Stimulated activated CD4-positive, alpha-beta T cell treated with anti-CD3 and anti-CD28 coated beads, Interleukin-12 subunit alpha, Interleukin-12 subunit beta, amount 100 ng/mL, for 24 hours (primary cell): ENCODE data around the gene ANKRD35.
"Not testable (repeated sequence)": the region's sequence is repeated elsewhere in the genome, so short reads cannot be mapped to it uniquely, and the experiment has no call there.

ENCODE experiments used
- DNase-seq, 2 experiments: peaks; one replicate each; pipeline ENCODE4 v3.0.0-alpha.2; 2020; ENCODE audit warnings: low read depth in 2 of 2

Gene ANKRD35, protein sequence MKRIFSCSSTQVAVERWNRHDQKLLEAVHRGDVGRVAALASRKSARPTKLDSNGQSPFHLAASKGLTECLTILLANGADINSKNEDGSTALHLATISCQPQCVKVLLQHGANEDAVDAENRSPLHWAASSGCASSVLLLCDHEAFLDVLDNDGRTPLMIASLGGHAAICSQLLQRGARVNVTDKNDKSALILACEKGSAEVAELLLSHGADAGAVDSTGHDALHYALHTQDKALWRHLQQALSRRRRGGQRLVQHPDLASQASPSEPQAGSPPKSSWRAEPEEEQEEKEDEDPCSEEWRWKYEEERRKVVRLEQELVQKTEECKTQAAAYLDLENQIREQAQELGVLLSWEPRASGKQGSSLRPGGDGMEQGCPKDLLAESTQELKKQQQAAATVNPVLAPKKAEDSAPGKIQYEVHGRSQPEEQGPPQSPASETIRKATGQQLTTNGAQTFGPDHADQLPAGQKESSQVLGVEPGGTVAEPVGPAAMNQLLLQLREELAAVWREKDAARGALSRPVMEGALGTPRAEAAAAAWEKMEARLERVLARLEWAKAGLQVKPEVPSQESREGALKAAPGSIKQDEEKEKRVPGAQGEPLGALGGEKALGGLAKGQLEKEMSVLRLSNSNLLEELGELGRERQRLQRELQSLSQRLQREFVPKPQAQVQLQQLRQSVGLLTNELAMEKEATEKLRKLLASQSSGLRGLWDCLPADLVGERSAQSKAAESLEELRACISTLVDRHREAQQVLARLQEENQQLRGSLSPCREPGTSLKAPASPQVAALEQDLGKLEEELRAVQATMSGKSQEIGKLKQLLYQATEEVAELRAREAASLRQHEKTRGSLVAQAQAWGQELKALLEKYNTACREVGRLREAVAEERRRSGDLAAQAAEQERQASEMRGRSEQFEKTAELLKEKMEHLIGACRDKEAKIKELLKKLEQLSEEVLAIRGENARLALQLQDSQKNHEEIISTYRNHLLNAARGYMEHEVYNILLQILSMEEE

DNA sequence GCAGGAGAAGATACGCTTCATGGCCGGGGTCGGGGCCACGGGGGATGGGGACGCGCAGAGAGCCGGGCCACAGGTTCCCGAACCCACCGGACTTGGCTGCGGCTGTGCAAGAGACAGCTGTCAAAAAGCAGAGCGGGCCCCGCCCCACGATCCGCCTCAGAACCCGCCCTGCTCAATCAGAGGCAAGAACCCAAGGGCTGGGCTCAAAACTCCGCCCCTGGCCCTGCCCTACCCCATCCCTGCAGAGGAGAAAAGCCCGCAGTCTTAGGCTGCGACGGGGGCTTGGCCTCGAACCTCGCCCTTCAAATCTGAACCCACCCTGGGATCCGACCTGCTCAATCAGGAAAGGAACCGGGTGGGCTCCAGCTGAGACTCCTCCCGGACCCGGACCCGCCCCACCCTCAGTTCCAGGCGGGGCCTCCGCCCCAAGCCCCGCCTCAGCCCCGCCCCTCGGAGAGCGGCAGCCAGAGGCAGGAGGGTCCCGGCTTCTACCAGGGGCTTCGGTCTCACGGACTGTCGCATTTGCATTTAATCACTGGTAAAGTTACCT is at the start of gene ANKRD35:
ANKRD35 (minus strand) TSS at position 129 of the 550 bp plus-strand sequence; CDS start at position 21, 108 bp downstream.
- DNase-seq, result peak; percentile 67 to 90

DNA sequence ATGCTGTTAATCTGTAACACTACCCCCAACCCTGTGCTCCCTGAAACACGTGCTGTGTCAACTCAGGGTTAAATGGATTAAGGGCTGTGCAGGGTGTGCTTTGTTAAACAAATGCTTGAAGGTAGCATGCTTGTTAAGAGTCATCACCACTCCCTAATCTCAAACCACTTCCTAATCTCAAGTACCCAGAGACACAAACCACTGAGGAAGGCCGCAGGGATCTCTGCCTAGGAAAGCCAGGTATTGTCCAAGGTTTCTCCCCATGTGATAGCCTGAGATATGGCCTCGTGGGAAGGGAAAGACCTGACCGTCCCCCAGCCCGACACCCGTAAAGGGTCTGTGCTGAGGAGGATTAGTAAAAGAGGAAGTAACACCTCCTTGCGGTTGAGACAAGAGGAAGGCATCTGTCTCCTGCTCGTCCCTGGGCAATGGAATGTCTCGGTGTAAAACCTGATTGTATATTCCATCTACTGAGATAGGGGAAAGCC is 46.9 kb upstream of the ANKRD35 start:
- DNase-seq, result not testable (repeated sequence)

DNA sequence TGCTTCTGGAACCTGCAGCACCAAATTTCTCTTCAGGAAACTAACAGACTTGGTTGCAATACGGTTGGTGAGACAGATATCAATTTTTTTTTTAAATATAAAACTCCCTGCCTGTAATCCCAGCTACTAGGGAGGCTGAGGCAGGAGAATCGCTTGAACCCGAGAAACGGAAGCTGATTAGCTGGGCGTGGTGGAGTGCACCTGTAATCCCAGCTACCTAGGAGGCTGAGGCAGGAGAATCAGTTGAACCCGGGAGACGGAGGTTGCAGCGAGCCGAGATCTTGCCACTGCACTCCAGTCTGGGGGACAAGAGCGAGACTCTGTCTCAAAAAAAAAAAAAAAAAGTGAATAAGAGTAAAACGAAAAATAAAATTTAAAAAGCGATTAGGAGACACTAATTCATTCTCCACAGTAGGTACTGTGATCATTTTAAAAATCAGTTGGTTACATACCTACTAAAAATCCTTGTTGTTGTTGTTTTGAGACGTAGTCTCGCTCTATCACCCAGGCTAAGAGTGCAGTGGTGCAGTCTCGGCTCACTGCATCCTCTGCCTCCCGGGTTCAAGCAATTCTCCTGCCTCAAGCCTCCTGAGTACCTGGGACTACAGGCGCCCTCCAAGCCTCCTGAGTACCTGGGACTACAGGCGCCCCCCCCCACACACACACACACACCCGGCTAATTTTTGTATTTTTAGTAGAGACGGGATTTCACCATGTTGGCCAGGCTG is 42.4 kb upstream of the ANKRD35 start:
- no peak for DNase-seq

DNA sequence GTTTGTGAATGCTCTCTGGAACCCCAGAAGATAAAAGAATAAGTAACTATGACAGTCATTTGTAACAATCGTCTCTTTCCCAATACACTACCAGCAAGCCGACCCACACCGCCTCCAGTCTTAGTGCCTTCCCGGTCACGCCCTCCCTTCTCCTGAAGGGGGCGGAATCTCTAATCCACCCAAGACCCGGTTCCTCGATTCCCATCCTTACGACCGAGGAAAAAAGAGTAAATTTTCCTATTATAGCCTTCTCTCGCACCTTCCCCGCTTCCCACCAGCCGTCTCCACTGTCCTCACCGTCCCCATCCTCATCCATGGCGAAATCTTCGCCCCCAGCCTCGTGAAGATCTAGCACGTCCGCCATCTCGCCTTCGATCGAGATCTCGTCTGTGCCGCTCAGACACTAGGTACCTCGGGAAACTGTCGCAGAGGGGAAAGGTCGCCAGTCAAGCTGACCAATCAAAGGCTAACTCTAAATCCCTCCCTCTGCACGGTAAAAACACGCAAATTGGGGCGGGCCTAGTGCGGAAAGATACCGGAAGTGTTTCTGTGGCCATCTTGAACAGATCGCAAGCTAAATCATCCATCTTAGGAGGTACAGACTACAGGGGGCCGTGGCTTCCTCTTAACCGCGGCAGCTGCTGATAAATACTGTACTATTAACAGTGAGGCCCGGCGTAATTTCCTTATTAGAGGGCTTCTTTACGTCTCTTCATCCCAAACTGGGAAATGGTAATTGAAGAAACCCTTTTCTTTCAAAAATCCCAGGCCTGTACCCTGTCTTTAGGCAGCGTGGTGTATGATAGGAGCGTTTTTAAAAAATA is 41.6 kb upstream of the ANKRD35 start, which contains the start of gene RBM8A:
RBM8A (minus strand) TSS at position 422 of the 824 bp plus-strand sequence; CDS start at position 364, 58 bp downstream.
- DNase-seq, result peak; percentile 88 to 91

DNA sequence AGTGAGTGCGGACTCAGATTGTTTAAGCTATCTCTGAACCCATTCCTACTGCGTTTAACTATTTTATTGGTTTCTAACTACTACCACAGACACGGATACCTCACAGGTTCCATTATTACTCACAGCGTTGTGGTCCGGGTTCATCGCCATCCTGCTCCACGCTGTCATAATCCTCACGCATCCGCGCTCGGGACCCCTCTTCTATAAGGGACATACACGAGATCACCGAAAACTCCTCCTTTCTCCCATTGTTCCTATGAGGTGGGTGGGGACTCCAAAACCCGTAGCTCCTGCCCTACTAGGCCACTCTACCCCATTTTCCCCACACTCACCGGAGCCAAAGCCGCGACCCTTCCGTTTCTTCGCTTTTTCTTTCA is 41.0 kb upstream of the ANKRD35 start:
- DNase-seq, result peak in 1 of 2 experiments; percentile 35

DNA sequence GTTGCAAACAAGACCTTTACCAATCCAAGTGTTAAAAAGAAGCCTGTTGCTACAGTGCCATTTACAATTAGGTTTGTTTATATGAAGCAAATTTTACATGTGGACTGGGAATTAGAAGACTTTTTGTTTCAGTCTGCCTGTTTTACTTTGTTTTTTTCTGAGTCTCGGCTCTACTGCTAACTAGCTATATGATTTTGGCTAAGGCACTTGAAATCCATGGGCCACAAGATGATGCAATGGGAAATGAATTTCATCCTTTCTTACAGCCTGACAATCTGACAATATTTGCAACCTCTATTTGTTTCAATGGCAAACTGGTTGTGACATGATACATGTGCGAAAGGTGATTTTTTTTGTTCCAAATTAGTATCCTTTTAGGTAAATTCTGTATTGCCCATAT is 36.6 kb upstream of the ANKRD35 start:
- no peak for DNase-seq

DNA sequence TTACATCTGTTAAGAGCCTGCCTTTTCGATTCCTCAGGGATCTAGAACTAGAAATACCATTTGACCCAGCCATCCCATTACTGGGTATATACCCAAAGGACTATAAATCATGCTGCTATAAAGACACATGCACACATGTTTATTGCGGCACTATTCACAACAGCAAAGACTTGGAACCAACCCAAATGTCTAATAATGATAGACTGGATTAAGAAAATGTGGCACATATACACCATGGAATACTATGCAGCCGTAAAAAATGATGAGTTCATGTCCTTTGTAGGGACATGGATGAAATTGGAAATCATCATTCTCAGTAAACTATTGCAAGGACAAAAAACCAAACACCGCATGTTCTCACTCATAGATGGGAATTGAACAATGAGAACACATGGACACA is 34.6 kb upstream of the ANKRD35 start:
- DNase-seq, result not testable (repeated sequence)

DNA sequence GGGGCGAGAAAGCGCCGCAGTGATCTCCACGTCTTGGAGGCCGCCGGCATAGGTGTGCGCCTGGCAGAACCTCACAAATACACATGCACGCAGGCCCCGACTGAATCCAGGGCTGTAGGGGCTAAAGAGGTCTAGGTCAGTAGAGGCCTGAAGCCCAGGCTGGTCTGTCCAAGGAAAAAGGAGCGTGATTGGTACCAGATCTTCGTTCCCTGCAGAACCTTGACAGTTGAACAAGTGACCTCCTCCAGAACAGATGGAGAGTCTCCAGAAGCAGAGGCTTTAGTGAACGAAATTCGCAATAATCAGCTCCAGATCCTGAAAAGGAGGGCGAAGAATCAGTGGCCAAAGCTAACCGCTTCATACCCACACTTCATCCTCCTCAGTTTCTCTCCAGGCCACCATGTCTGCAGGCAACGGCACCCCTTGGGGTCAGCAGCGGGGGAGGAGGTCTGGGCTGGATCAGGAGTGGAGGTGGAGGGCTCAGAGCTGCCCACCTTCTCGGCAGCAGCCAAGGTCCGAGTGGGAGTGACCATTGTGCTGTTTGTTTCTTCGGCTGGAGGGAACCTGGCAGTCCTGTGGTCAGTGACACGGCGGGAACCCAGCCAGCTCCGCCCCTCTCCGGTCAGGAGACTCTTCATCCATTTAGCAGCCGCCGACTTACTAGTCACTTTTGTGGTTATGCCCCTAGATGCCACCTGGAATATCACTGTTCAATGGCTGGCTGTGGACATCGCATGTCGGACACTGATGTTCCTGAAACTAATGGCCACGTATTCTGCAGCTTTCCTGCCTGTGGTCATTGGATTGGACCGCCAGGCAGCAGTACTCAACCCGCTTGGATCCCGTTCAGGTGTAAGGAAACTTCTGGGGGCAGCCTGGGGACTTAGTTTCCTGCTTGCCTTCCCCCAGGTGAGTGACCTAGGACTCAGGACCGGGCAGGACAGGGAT is 33.6 kb upstream of the ANKRD35 start:
- no peak for DNase-seq

DNA sequence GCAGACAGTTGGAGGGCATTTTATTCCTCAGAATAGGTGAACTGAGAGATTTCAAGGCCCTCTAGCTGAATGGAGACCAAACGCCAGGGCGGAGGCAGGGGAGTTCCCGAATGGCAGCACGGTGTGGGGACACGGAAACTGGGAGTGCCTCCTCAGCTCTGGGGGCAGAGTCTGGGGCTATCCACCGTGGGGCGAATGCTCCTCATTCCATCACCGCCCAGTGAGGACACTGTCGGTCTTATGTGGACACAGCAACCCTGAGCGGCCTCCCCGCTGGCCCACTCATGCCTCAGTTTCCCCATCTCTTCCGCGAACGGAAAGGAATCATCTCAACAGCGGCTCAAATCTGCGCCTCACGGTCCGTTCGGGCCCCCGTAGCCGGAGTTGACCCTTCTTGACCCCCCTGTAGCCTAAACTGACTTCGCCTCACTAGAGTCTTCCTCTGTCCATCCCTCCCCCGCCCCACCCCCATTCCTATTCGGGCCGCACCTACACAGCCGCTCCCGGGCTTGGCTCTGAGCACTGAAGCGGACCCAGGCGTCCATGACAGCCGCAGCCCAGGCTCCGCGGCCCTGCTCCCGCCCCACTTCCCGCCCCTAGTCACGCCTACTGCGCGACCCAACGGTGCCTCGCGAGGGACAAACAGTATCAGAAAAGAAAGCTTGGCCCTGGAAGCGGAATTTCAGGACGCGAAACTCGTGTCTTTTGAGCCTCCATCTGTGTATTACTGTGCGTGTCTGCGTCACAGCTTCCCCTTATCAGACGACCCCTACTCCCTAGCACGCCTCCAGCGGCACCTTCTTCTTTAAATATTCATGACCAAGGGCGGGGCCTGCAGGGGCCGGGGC is 32.7 kb upstream of the ANKRD35 start, which contains the start of gene PEX11B:
PEX11B (minus strand) TSS at position 574 of the 848 bp plus-strand sequence; CDS start at position 545, 29 bp downstream.
- DNase-seq, result peak; percentile 84 to 92

DNA sequence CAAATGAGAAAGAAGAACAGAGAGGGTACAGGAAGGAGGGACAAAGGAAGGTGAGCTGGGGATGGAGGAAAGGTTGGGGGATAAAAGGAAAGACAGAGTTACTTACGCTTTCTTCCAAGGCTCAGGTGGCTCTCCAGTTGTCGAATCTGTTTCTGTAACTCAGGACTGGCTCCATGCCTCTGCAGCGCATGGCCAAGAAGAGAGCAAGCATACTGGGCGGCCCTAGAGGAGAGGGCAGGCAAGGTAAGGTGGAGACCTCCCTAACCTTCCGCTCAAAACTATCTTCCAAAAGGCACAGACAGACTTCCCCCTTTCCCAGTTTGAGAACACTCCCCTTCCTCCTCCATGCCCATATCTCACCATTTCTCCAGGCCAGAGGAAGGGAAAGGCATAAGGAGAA is 31.9 kb upstream of the ANKRD35 start:
- DNase-seq, result no peak

DNA sequence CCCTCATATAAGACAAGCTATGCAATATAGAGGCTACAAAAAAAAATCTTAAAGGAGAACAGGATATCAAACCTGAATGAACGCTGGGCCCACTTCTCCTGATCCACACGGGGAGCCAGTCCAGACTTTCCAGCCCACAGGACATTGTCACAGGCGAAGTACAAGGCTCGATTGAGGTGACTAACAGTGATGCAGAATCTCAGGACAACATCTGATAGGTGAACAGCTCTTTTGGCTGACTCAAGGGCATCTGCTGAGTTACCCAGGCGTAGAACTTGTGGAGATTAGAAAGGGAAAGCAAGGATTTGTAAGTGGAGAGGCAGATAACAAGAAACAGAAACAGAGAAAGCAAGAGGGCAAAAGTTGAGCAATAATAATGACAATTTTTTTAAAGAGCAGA is 31.1 kb upstream of the ANKRD35 start:
- no peak for DNase-seq

DNA sequence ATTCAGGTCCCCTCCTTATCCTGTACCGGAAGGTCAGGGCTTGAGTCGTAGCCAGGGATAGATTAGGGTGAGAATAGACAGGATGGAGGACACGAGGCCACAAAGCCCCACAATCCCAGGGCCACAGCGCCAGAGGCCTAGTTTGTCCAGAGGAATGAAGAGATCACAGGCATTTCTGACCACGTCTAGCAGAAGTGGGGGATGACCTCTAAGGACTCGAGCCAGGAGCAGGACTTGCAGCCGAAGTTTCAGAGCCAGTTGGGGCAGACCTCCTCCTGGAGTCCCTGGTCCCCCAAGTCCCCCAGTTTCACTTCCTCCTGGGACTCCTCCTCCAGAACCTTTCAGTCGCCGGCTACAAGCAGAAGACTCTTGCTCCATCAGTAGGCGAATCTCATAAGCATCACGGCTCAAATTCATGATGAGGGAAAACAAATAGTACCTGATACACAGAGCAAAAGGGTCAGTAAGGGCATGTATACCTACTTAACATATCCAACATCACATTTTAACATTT is 26.5 kb upstream of the ANKRD35 start:
- DNase-seq, result no peak

DNA sequence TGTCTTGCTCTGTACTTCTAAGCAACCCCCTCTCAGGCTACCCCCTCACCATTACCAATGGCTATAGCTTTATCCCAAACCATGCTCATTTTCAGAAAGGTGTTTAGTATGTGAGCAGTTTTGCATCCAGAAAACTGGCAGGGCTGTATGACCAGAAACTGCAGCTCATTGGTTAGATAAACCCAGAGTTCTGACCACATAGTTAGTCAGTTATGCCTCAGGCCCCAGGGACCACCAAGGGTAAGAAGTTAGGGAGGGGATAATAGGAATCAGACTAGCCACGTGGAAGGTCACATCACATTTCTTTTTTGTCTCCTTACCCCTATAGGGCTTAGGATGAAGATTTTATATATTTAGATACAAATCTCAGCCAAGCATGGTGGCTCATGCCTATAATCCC is 23.0 kb upstream of the ANKRD35 start:
- no peak for DNase-seq

DNA sequence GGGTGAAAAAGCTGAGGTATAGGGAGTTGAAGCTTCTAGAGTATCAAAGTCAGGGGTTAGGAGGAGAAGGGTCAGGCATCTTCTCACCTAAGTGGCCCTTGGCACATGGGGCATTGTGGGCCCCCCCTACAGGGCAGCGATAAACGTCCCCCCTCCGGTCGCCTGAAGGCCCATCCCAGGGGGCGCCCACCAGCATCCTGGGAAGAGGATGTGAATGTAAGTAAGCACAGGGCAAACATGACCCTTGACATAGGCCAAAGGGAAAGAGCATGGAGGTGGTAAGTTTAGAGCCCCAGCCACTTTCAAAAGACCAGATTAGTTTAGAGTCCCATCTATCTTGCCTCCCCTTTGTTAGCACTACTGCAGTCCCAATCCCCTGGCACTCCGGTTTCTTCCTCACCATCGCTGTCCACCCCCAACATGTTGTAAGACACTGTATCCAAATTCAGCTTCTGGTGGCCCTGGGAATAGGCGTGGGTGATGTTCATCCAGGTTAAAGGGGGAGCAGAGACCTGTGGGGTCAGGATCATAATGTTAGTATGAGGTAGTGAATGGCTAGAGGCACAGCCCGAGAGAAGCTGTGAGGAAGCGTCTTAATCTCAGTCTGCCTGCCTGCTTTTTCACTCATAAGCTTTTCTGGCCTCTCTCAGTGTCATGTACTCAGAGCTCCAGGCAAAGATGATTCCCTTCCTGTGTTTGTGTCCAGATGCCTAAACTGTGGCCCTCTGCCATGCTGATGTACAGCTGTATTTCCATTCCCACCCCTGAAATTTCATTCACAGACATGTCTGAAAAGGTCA is 21.5 kb upstream of the ANKRD35 start:
- no peak for DNase-seq

DNA sequence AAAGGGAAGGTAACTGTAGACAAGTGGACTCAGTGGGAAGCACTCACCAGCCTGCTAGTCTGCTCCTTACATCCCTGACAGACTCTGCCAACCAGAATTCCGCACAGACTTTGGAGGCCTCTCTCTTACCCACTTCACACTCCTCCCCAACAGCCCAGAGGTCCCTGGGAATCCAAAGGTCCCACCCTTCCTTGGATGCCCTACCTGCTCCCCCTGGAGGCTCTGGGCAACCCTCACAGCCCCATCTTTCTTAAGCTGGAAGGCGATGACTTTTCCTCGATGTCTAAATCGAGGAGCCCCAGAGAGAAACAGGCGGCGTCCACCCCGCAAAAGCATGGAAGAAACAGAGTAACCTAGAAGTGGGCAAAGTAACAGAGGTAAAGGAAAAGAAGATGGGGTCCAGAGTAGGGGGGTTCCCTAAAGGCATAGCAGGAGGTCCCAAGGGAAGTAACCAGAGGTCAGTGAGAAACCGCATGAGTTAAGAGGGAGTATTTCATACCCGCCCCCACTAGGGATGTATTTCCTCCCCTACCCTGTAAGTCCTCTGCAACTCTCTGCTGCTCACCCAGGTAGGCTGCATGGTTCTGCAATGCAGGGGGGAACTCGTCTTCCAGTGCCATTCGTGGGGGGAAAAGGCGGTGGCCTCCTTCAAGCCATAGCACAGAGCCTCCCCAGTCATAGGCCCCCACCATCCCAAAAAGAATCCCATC is 15.8 kb upstream of the ANKRD35 start:
- no peak for DNase-seq

DNA sequence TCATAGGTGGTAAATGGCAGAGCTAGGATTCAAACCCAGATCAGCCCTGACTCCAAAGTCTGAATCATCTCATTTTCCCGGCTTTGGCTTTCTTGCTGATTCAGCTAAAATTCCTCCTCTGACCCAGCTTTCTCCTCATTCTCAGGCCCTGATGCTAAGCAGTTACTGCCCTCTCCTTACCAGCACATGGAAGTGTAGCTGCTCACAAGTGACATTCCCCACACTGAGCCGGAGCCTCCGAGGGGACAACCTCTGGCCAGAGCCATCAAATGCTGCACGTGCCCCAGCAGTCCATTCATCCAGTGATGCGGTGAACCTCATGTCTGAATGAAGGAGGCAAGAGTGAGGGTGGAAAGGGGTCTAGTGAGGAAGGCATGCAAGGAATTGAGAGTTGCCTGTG is 13.1 kb upstream of the ANKRD35 start:
- DNase-seq, result no peak
